Activated naive CD4-positive, alpha-beta T cell treated with Interleukin-2 at 50 U/mL for 16 hours (primary cell): ENCODE results near the gene TCF7L2.

Experiments used
- DNase-seq: peaks from one replicate; pipeline ENCODE4 v3.0.0-alpha.2; 2020

The TCF7L2 gene

GRCh38 chr10:113068178-113068890 is 118.3 kb downstream of the TCF7L2 start:
- no peak for DNase-seq

- DNase-seq: no peak
These were observed 119.5 kb downstream of the TCF7L2 start for GRCh38 chr10:113069595-113069994.

DNA sequence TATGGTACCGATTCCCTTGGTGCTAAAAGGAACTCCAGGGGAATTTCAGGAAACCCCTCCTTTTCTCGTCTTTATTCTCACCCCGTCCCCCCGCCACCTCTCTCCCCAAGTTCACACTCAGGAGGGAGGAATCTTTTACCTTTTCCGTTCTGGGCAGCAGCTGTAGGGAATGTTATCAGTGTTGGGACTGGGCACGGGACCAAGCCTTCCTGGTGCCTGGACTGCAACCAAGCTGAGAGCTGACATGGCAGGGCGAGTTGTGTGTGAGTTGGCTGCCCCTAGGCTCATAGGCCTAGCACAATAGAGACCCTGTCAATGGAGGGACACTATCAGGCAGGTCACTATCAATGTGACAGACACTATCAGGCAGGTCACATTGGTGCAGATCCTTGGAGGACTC is 121.4 kb downstream of the TCF7L2 start:
- DNase-seq: no peak

- no peak for DNase-seq
These were observed 123.6 kb downstream of the TCF7L2 start for GRCh38 chr10:113073549-113074189.

- no peak for DNase-seq
These were observed 126.9 kb downstream of the TCF7L2 start for GRCh38 chr10:113076949-113077348.

- no peak for DNase-seq
These were observed 128.3 kb downstream of the TCF7L2 start for GRCh38 chr10:113078282-113078907.

- DNase-seq: no peak
These were observed 130.2 kb downstream of the TCF7L2 start for GRCh38 chr10:113080061-113080924.

- no peak for DNase-seq
These were observed 130.8 kb downstream of the TCF7L2 start for GRCh38 chr10:113080925-113081229.

- no peak for DNase-seq
These were observed 134.0 kb downstream of the TCF7L2 start for GRCh38 chr10:113084031-113084430.

DNA sequence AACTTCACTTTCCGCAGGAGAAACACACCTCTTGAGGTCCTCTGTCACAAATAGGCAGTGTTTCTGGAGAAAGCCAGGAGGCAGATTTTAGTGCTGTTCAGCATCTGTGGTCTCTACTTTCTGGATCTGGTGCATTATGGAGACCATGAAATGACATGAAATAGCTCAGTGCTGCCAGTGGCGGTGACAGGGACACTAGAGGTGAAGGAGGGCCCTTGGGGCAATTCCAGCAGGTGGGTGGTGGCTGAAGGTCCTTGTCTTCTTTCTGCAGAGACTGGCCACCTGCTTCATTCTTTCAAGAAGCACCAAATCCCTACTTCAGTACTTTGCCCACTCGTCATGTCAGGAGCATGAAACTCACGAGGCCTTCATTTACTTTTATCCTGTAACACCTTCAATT is 135.7 kb downstream of the TCF7L2 start:
- no peak for DNase-seq

DNA sequence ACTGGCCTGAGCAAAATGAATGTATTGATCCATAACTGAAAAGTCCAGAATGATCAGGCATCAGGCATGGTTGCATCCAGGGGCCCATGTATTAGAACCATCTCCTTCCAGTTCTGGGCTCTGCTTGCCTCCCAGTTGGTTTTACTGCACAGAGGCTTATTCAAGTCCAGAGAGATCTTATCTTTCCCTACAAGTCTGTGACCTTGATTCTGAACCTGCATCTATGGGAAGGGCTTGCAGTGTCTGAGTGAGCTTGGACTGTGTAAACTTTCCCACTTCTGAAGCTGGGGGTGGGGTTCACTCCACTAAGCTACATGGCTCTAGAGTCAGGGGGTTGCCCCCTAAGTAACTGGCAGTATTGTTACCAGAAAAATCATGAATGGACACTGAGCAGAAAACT is 136.2 kb downstream of the TCF7L2 start:
- no peak for DNase-seq

GRCh38 chr10:113087165-113088029 is 137.3 kb downstream of the TCF7L2 start:
- no peak for DNase-seq

- no peak for DNase-seq
These were observed 138.1 kb downstream of the TCF7L2 start for GRCh38 chr10:113088194-113088593.

GRCh38 chr10:113089551-113089950 is 139.5 kb downstream of the TCF7L2 start:
- no peak for DNase-seq

- DNase-seq: no peak
These were observed 141.9 kb downstream of the TCF7L2 start for GRCh38 chr10:113091920-113092319.

- DNase-seq: no peak
These were observed 143.4 kb downstream of the TCF7L2 start for GRCh38 chr10:113093188-113094113.

- DNase-seq: no peak
These were observed 144.1 kb downstream of the TCF7L2 start for GRCh38 chr10:113094114-113094486.

DNA sequence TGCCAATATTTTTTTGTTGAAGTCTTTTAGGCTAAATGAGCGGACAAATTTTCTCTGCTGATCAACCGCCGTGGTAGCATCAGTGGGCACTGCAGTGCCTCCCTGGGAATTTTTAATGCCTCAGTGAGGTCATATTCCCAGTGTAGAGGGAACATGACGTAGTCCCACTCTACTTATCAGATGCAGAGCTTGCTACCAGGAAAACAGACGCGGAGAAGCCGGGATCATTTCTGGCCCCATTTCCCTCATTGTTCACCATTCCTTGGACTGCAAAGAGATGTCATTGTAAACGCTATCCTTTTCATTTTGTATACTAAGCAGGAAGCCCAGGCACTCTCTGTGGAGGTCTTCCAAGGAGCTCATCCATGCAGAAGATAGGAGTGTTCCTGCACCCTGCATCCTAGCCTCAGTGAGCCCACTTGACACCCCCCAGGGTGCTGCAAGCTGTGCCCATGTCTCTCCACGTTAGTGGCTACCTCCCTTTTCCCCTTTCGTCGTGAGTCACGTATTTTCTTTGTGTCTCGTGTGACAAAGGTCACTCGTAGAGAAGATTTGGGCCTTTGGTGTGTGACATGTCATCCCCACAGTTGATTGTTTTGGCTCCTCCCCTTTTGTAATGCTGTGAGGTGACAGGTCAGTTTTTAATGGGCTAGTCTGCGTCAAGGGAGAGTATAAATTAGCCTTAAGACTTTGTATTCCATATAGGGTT is 145.5 kb downstream of the TCF7L2 start:
- DNase-seq: no peak

DNA sequence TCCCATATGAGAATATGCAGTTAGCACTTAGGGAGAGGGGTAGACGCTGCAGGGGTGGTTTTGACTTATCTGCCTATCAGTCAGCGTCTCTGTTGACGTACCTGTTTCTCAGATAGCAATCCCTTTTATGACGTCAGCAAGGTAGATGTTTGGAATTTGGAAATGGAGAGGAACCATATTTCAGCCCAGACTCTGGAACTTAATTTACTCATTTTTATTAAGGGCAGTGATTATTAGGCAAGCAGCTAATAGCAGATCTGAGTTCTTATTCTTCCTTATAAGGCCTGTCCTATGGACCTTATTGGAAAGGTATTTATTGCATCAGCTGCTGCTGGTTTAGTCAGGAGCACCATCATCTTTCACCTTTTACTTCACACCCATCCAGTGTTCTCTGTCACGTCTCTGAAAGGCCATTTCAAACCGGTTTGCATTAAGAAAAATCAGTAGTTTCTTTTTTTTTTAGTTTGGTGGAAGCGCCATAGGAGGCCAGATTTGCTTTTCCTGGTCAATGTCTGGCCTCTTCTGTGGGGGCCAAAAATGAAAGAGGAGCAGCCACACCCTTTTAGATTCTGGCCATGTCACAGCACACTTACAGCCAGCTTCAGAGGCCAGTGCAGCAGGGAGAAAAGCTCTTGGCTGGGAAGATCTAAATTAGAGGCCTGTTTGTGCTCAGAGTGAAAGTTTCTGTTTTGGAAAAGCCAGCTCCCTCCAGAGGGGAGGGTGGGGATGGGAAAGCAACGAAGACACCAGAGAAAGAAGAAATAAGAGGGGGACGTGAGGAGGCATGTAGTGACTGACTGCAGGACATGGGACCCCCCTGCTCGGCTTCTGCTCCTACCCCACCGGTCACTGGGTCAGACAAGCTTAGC is 146.3 kb downstream of the TCF7L2 start:
- DNase-seq: no peak

DNA sequence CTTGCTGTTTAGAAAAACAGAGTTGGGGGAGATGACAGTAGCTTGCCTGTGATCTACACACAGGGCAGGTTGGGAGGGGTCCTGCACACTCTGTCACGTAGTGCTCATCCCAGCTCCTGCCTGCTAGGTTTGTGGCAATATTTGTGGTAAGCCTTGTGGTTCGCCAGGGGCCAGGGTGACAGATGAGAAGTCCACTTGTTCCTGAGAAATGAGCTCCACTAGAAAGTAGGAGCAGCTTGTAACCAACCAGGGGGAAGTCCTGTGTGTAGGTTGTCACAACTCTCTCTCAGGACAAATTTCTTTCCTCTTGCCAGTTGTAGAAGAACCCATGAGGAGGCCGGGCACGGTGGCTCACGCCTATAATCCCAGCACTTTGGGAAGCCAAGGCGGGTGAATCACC is 147.0 kb downstream of the TCF7L2 start:
- no peak for DNase-seq
